Fibroblast of lung (primary cell): ENCODE results near the gene HAO2.

Source experiments
- EZH2 ChIP-seq: IDR thresholded peaks from 2 replicates; pipeline ENCODE4 v1.5.1; 2012; ENCODE audit warnings: low read length, control low read depth, mild to moderate bottlenecking; ENCODE audit errors: missing control alignments
- TF ChIP-seq, protein P1 (sequence below), 2 donors: IDR thresholded peaks in 1 of 2; conservative IDR thresholded peaks in 1 of 2; 1 replicate in 1 of 2; 2 replicates in 1 of 2; pipeline ENCODE4 v1.5.1; 2011 to 2012; ENCODE audit warnings: low read length in 2 of 2, control low read depth in 1 of 2, inconsistent platforms in 1 of 2, low read depth in 1 of 2, mild to moderate bottlenecking in 1 of 2

DNA sequence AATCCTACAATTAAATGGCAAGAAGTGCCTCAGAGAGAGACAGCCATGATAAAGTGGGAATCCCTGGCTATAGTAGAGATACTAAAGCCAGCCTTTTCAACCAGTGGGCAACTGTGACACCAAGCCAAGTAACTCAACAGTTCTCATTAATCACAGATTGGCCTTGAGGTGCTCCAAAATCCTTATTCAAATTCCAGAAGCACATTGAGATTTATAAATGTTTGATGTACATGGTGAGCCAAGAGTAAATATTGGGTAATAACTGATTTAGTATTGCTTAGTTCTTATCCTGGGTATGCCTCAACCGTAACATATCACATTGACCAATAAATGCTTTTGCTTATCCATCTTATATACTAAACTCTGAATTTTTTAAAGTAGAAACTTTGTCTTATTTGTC lies 17.1 kb downstream of the HAO2 start:
- TF ChIP-seq, protein P1, sequence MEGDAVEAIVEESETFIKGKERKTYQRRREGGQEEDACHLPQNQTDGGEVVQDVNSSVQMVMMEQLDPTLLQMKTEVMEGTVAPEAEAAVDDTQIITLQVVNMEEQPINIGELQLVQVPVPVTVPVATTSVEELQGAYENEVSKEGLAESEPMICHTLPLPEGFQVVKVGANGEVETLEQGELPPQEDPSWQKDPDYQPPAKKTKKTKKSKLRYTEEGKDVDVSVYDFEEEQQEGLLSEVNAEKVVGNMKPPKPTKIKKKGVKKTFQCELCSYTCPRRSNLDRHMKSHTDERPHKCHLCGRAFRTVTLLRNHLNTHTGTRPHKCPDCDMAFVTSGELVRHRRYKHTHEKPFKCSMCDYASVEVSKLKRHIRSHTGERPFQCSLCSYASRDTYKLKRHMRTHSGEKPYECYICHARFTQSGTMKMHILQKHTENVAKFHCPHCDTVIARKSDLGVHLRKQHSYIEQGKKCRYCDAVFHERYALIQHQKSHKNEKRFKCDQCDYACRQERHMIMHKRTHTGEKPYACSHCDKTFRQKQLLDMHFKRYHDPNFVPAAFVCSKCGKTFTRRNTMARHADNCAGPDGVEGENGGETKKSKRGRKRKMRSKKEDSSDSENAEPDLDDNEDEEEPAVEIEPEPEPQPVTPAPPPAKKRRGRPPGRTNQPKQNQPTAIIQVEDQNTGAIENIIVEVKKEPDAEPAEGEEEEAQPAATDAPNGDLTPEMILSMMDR (conservative IDR thresholded peaks at IDR 0.05 in 1 of 2, IDR thresholded peaks at IDR 0.05 in 1 of 2; ENCODE audit: low read depth in 1 of 2, low read length in 2 of 2) = no peak
- no peak for TF ChIP-seq EZH2
